Naive thymus-derived CD4-positive, alpha-beta T cell (primary cell): ENCODE data around the gene HTD2. TPM values are rescaled to one million over a fixed set of nuclear protein-coding genes. Genes with fewer than 3 reads are reported as not detected.

Experiments
- ATAC-seq: fragments of 150-1000 bp; cut with Tn5 transposase; 2 replicates; pipeline ENCODE4 v1.10.0; 2021; ENCODE audit warnings: mild to moderate bottlenecking, moderate library complexity
- CTCF ChIA-PET: fragments of 350-600 bp; sonication (Branson Sonifier 250); formaldehyde crosslinking; loops from one replicate; lab custom pipeline; 2021; ENCODE audit warnings: antibody characterized with exemption; lab: Charles Lee
- POLR2A ChIA-PET: fragments of 350-600 bp; sonication (Branson Sonifier 250); formaldehyde crosslinking; loops from one replicate; lab custom pipeline; 2021; ENCODE audit warnings: antibody characterized with exemption, inconsistent platforms; lab: Charles Lee
- DNase-seq, 9 donors: peaks; one replicate each; pipeline versions ENCODE4 v3.0.0 to v3.0.0-alpha.2; 2020 to 2022; ENCODE audit warnings: mixed read lengths in 1 of 9
- H3K27ac ChIP-seq: one replicate; pipeline ENCODE4 v1.7.0; 2013; ENCODE audit warnings: mild to moderate bottlenecking, low read depth, low read length, moderate library complexity
- H3K27me3 ChIP-seq, 2 donors: one replicate each; pipeline ENCODE4 v1.7.0; 2013; ENCODE audit warnings: low read length in 2 of 2, mild to moderate bottlenecking in 2 of 2, moderate library complexity in 2 of 2; ENCODE audit not compliant: control insufficient read depth in 2 of 2, insufficient read depth in 2 of 2
- H3K36me3 ChIP-seq, 3 experiments: 1 replicate in 2 of 3; 2 replicates in 1 of 3; pipeline ENCODE4 v1.7.0; 2013; ENCODE audit warnings: low read length in 3 of 3, mild to moderate bottlenecking in 3 of 3, moderate library complexity in 1 of 3; ENCODE audit not compliant: insufficient read depth in 3 of 3, control insufficient read depth in 2 of 3
- H3K4me1 ChIP-seq, 2 donors: one replicate each; pipeline ENCODE4 v1.7.0; 2013; ENCODE audit warnings: low read length in 2 of 2, mild to moderate bottlenecking in 2 of 2, moderate library complexity in 1 of 2; ENCODE audit not compliant: control insufficient read depth in 2 of 2, insufficient read depth in 2 of 2
- H3K4me3 ChIP-seq: 2 replicates; pipeline ENCODE4 v1.7.0; 2013; ENCODE audit warnings: mild to moderate bottlenecking, low read length
- H3K9me3 ChIP-seq, 3 experiments: 1 replicate in 2 of 3; 2 replicates in 1 of 3; pipeline ENCODE4 v1.7.0; 2013; ENCODE audit warnings: low read length in 3 of 3; ENCODE audit not compliant: control insufficient read depth in 2 of 3
- H3K27ac Mint-ChIP-seq, 9 donors: one replicate each; pipeline ENCODE4 v1.8.0; 2020 to 2022; ENCODE audit warnings: mixed read lengths in 9 of 9, mild to moderate bottlenecking in 8 of 9, moderate library complexity in 5 of 9, inconsistent platforms in 2 of 9
- H3K27me3 Mint-ChIP-seq, 5 donors: one replicate each; pipeline ENCODE4 v1.8.0; 2021 to 2022; ENCODE audit warnings: mixed read lengths in 5 of 5, mild to moderate bottlenecking in 1 of 5
- H3K36me3 Mint-ChIP-seq, 5 donors: one replicate each; pipeline ENCODE4 v1.8.0; 2020 to 2022; ENCODE audit warnings: mixed read lengths in 5 of 5, mild to moderate bottlenecking in 3 of 5, inconsistent platforms in 1 of 5
- H3K4me1 Mint-ChIP-seq, 7 donors: one replicate each; pipeline ENCODE4 v1.8.0; 2020 to 2022; ENCODE audit warnings: mixed read lengths in 7 of 7, mild to moderate bottlenecking in 3 of 7, inconsistent platforms in 1 of 7
- H3K4me3 Mint-ChIP-seq, 10 donors: one replicate each; pipeline ENCODE4 v1.8.0; 2020 to 2022; ENCODE audit warnings: mild to moderate bottlenecking in 10 of 10, mixed read lengths in 10 of 10, moderate library complexity in 6 of 10, inconsistent platforms in 2 of 10
- H3K9me3 Mint-ChIP-seq, 11 donors: one replicate each; pipeline ENCODE4 v1.8.0; 2020 to 2022; ENCODE audit warnings: mixed read lengths in 11 of 11, mild to moderate bottlenecking in 4 of 11, inconsistent platforms in 1 of 11, moderate library complexity in 1 of 11
- intact Hi-C, 2 donors: fragments of 100-400 bp; cut with micrococcal nuclease; formaldehyde crosslinking; loops; one replicate each; pipeline ENCODE4 v1.15.1; 2023
- polyA plus RNA-seq, 2 donors: library from polyadenylated mRNA; unstranded; fragments of 300-500 nt; fragmentation: Illumina TruSeq; gene quantifications; one replicate each; pipeline ENCODE4 v1.2.3, GENCODE V29; 2021
- total RNA-seq, 6 experiments: library from RNA in 5 of 6; stranded (reverse) in 5 of 6; gene quantifications; 1 replicate in 5 of 6; 2 replicates in 1 of 6; pipeline ENCODE4 v1.2.3 and lab custom pipeline; 2021 to 2026

The HTD2 gene
- total and polyA plus RNA-seq, 7 experiments from 2014 or later = 4.5 to 35.8 (median 10.4) TPM

DNA sequence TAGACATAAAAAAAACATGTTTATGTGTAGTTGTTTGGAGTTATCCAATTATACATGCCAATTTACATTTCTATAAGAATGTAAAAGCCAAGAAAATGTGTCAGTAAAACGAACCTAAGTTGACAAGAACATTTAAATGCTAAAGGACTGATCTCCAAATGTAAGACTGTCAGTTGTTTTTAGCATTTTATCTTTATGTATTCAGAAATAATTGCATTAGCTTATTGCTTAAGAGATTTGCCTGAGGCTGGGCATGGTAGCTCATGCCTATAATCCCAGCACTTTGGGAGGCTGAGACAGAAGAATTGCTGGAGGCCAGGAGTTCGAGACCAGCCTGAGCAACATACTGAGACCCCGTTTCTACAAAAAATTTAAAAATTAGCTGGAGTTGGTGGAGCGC, 53.3 kb downstream of the HTD2 start:
- Mint-ChIP-seq H3K9me3 (peaks cover 0 to 2% (median 0%) of the 10 kb centered on the region in 11 donors), H3K36me3 (peaks cover 0 to 12% (median 10%) of the 10 kb centered on the region in 5 donors), H3K4me3 (no peak overlapping the region), H3K4me1 (peaks cover 11 to 49% (median 18%) of the 10 kb centered on the region in 7 donors), H3K27me3 (no peaks in the 10 kb centered on the region), H3K27ac (no peak overlapping the region)
- H3K4me3 ChIP-seq = no peak overlapping the region
- ATAC-seq = no peak
- no peaks in the 10 kb centered on the region for H3K36me3 ChIP-seq
- POLR2A ChIA-PET = interaction anchor here (1.2 kb wide), 1 partner anchor 26 kb away, joined by 3 read pairs; no protein-coding TSS in a partner anchor
- no peaks in the 10 kb centered on the region for H3K9me3 ChIP-seq
- H3K27ac ChIP-seq = no peak overlapping the region
- no peak for DNase-seq
- intact Hi-C loops = no loop called here
- CTCF ChIA-PET = no interaction called here
- no peaks in the 10 kb centered on the region for H3K4me1 ChIP-seq
- no peaks in the 10 kb centered on the region for H3K27me3 ChIP-seq

DNA sequence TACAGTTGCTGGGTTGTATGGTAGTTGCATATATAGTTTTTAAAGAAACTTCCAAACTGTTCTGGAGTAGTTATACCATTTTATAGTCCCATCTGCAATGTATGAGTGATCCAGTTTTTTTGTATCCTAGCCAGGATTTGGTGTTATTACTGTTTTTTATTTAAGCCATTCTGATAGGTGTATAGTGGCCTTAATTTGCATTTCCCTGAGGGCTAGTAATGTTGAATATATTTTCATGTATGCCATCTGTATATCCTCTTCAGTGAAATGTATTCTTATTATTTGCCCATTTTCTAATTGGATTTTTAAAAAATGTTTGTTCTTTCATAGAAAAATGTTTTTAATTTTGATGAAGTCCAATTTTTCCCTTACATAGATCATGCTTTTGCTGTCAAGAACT, 55.5 kb downstream of the HTD2 start:
- ATAC-seq = no peak
- Mint-ChIP-seq H3K4me3 (no peak overlapping the region), H3K36me3 (peaks cover 0 to 27% (median 20%) of the 10 kb centered on the region in 5 donors), H3K9me3 (peaks cover 0 to 2% (median 0%) of the 10 kb centered on the region in 11 donors), H3K4me1 (peaks cover 28 to 51% (median 34%) of the 10 kb centered on the region in 7 donors), H3K27me3 (no peaks in the 10 kb centered on the region), H3K27ac (no peak overlapping the region)
- Histone ChIP-seq H3K27ac (no peak overlapping the region), H3K9me3 (no peaks in the 10 kb centered on the region), H3K27me3 (no peaks in the 10 kb centered on the region), H3K4me1 (no peaks in the 10 kb centered on the region), H3K36me3 (no peaks in the 10 kb centered on the region), H3K4me3 (no peak overlapping the region)
- CTCF ChIA-PET = no interaction called here
- intact Hi-C loops = no loop called here
- no peak for DNase-seq
- POLR2A ChIA-PET = no interaction called here

DNA sequence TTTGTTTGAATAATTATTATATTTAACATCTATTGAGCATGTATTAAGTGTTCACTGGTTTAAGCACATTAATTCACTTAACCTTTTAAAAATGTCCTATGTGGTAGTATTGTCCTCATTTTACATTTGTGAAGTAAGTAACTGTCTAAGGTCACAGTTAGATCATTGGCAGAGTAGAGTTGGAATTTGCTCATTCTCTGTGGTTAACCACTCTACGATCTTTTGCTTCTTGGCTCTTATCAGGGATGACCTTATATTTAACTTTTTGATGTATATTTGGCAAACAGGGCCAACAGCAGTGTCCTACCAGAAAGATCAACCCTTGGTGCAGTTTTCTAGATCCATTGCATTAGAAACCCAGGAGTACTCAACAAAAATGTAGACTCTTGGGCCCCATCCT, 60.4 kb downstream of the HTD2 start:
- Histone ChIP-seq H3K9me3 (no peaks in the 10 kb centered on the region), H3K36me3 (no peaks in the 10 kb centered on the region), H3K4me3 (no peak overlapping the region), H3K4me1 (no peaks in the 10 kb centered on the region), H3K27me3 (no peaks in the 10 kb centered on the region), H3K27ac (no peak overlapping the region)
- Mint-ChIP-seq H3K4me1 (peaks cover 21 to 35% (median 31%) of the 10 kb centered on the region in 7 donors), H3K27me3 (no peaks in the 10 kb centered on the region), H3K36me3 (peaks cover 0 to 31% (median 21%) of the 10 kb centered on the region in 5 donors), H3K4me3 (no peak overlapping the region), H3K27ac (peak overlapping the region in 1 of 9 donors; percentile 13), H3K9me3 (no peaks in the 10 kb centered on the region)
- ATAC-seq = no peak
- ChIA-PET CTCF (interaction anchor here (1.0 kb wide), 1 partner anchor 46 kb away, joined by 3 read pairs; no protein-coding TSS in a partner anchor), POLR2A (no interaction called here)
- no peak for DNase-seq
- intact Hi-C loops = no loop called here

DNA sequence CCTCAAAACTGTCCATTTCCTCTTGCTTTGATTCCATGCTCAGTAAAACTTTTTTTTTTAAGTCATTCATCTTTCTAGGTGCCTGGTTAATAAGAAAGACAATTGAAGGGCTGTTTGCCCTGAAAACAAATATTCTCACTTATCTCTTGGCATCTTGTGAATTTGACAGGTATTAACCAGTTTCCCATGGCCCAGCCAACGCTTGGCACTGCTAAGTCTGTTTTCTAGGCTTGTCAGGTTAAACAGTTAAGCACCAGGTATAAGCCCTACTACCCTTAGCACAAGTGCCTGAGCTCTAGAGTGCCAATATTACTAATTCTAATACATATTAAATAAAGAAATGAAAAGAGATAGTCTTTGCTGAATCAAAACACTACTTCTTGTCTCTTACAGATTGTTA, 62.7 kb downstream of the HTD2 start:
- Mint-ChIP-seq H3K9me3 (no peaks in the 10 kb centered on the region), H3K4me3 (no peak overlapping the region), H3K36me3 (peaks cover 0 to 35% (median 19%) of the 10 kb centered on the region in 5 donors), H3K27me3 (no peaks in the 10 kb centered on the region), H3K4me1 (peaks cover 15 to 27% (median 23%) of the 10 kb centered on the region in 7 donors), H3K27ac (no peak overlapping the region)
- ATAC-seq (no peak), DNase-seq (no peak)
- Histone ChIP-seq H3K27ac (no peak overlapping the region), H3K9me3 (no peaks in the 10 kb centered on the region), H3K36me3 (no peaks in the 10 kb centered on the region), H3K27me3 (no peaks in the 10 kb centered on the region), H3K4me1 (no peaks in the 10 kb centered on the region), H3K4me3 (no peak overlapping the region)
- ChIA-PET POLR2A (no interaction called here), CTCF (no interaction called here)
- intact Hi-C loops = no loop called here

Other genes starting within 250 kb of the HTD2 start
- gene DNASE1L3, start 95.5 kb upstream of the HTD2 start, total RNA-seq = 1 to 10 TPM in 1 of 5 experiments, under 1 TPM in 1, not detected in 3; 0.66 to 2.6 TPM
- not detected for gene DNASE1L3, start 95.5 kb upstream of the HTD2 start, polyA plus RNA-seq
- 1 to 10 TPM; 3.1 to 7.3 (median 6.6) TPM for gene ABHD6, start 68.7 kb upstream of the HTD2 start, total RNA-seq
- gene ABHD6, start 68.7 kb upstream of the HTD2 start, polyA plus RNA-seq = 1 to 10 TPM; 2.5 to 6.4 TPM
- 10 to 100 TPM; 14.8 to 21.6 (median 17.6) TPM for gene RPP14, start 275 bp upstream of the HTD2 start, total RNA-seq
- gene RPP14, start 275 bp upstream of the HTD2 start, polyA plus RNA-seq = 1 to 10 TPM; 6.8 to 7.1 TPM
- 10 to 100 TPM; 17.3 to 38.9 (median 22.3) TPM for gene PXK, start 26.4 kb downstream of the HTD2 start, total RNA-seq
- 10 to 100 TPM; 23.1 to 26.3 TPM for gene PXK, start 26.4 kb downstream of the HTD2 start, polyA plus RNA-seq
- 10 to 100 TPM; 30.1 to 58.1 (median 54.0) TPM for gene PDHB, start 127.3 kb downstream of the HTD2 start, total RNA-seq
- 100 to 1,000 TPM; 106 to 128 TPM for gene PDHB, start 127.3 kb downstream of the HTD2 start, polyA plus RNA-seq
- gene KCTD6, start 185.6 kb downstream of the HTD2 start, total RNA-seq = 10 to 100 TPM in 3 of 5 experiments, 1 to 10 TPM in 2; 4.8 to 14.2 (median 10.9) TPM
- gene KCTD6, start 185.6 kb downstream of the HTD2 start, polyA plus RNA-seq = 10 to 100 TPM in 1 of 2 donors, 1 to 10 TPM in 1; 4.1 to 10.3 TPM
- not detected for gene ACOX2, start 230.7 kb downstream of the HTD2 start, total RNA-seq
- not detected for gene ACOX2, start 230.7 kb downstream of the HTD2 start, polyA plus RNA-seq